ENCODE data around the gene RASSF3.

The RASSF3 gene

DNA sequence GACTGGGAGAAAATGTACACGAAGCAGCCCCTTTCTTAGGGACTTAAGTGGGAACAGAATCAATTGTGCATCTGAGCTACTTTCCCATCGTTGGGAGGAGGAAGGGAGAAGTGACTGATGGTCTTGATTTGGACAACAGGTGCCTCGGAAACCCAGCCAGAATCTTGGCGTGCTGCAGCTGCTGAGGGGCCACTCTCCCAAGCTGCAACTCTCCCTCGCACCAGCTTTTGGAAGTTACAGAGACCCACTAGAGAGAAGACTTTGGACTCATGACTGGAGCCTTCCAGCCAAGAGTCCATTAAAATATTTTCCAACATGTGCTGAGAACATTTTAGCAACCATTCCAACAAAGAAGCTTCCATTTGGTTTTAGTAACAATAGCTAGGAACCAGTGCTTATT lies 96.6 kb downstream of the RASSF3 start:
- TF ChIP-seq, protein P1, sequence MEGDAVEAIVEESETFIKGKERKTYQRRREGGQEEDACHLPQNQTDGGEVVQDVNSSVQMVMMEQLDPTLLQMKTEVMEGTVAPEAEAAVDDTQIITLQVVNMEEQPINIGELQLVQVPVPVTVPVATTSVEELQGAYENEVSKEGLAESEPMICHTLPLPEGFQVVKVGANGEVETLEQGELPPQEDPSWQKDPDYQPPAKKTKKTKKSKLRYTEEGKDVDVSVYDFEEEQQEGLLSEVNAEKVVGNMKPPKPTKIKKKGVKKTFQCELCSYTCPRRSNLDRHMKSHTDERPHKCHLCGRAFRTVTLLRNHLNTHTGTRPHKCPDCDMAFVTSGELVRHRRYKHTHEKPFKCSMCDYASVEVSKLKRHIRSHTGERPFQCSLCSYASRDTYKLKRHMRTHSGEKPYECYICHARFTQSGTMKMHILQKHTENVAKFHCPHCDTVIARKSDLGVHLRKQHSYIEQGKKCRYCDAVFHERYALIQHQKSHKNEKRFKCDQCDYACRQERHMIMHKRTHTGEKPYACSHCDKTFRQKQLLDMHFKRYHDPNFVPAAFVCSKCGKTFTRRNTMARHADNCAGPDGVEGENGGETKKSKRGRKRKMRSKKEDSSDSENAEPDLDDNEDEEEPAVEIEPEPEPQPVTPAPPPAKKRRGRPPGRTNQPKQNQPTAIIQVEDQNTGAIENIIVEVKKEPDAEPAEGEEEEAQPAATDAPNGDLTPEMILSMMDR (conservative IDR thresholded peaks at IDR 0.05; ENCODE audit: control insufficient read depth, insufficient read depth, low read depth, low read length) = no peak
- no peak for DNase-seq (ENCODE audit: low read depth)
- H3K4me3 ChIP-seq (ENCODE audit: control insufficient read depth, low read depth, low read length) = no peak overlapping the region

DNA sequence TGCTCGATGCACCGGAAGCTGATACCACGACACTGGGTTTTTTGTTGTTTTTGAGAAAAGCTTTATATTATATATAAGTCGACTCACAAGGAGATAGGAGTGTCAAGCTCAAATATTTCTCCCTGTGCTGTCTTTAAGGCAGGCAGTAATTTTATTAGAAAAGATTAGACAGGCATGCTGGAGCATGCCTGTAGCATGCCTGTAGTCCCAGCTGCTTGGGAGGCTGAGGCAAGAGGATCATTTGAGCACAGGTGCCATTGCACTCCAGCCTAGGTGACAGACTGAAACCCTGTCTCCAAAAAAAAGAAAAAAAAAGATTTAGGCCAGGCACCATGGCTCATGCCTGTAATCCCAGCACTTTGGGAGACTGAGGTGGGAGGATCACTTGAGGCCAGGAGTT lies 97.1 kb downstream of the RASSF3 start:
- TF ChIP-seq, protein P1 (conservative IDR thresholded peaks at IDR 0.05; ENCODE audit: control insufficient read depth, insufficient read depth, low read depth, low read length) = no peak

DNA sequence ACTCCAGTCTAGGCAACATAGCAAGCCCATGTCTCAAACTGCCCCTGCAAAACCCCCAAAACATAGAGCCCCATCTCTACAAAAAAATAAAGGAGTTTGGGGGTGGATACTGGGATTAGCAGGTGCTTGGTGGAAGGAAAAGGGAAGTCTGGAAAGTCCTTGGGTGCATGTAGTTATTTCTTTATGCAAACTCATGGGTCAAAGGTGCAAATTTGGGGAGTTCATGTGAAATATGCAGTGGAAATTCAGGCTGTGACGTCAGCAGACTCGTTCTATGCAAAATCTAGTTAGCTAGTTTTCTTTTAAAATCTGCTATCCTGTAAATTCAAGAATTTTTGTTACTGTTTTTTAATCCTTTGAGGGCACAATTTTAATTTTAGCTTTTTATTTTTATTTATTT lies 97.6 kb downstream of the RASSF3 start:
- no peak overlapping the region for H3K4me3 ChIP-seq (ENCODE audit: control insufficient read depth, low read depth, low read length)
- TF ChIP-seq, protein P1 (conservative IDR thresholded peaks at IDR 0.05; ENCODE audit: control insufficient read depth, insufficient read depth, low read depth, low read length) = no peak
- DNase-seq (ENCODE audit: low read depth) = no peak

More for the DNA sequence above, 97.1 kb downstream of the RASSF3 start:
- no peak for DNase-seq (ENCODE audit: low read depth)
- H3K4me3 ChIP-seq (ENCODE audit: control insufficient read depth, low read depth, low read length) = no peak overlapping the region

DNA sequence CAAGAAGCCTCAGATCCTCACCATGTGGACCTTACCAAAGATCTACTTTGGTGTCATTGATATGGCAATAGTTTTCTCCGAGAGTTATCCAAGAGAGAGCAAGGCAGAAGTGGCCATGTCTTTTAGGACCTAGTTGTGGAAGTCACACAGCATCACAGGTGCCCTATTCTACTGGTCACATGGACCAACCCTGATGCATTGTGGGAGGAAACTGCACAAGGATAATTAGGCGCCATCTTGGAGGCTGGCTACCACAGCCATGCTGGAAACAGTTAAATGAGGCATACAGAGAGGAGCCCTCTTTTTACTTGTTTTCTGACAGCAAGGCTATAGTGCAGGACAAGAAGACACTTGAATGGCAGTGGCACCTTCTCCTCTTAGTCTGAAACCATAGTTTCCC lies 99.1 kb downstream of the RASSF3 start:
- no peak for DNase-seq (ENCODE audit: low read depth)
- H3K4me3 ChIP-seq (ENCODE audit: control insufficient read depth, low read depth, low read length) = no peak overlapping the region
- TF ChIP-seq, protein P1 (conservative IDR thresholded peaks at IDR 0.05; ENCODE audit: control insufficient read depth, insufficient read depth, low read depth, low read length) = no peak

DNA sequence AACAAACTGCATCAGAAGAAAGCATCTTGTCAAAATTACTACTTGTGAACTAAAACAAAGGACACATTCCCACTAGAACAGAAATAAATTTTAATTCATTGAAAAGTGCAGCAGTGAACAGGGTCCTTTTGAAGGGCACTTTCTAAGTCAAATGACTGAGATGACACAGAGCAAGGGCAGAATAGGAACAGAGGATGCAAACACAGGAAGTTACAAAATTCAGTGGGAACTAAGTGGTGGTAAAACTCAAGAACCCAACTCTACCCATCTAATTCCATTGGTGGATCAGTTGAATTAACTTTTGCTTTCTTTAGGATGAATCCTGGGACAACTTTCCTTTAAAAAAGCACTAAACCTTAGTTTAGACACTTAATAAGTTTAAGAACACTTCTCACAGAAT lies 103.1 kb downstream of the RASSF3 start:
- no peak overlapping the region for H3K4me3 ChIP-seq (ENCODE audit: control insufficient read depth, low read depth, low read length)
- DNase-seq (ENCODE audit: low read depth) = no peak
- TF ChIP-seq, protein P1 (conservative IDR thresholded peaks at IDR 0.05; ENCODE audit: control insufficient read depth, insufficient read depth, low read depth, low read length) = no peak

DNA sequence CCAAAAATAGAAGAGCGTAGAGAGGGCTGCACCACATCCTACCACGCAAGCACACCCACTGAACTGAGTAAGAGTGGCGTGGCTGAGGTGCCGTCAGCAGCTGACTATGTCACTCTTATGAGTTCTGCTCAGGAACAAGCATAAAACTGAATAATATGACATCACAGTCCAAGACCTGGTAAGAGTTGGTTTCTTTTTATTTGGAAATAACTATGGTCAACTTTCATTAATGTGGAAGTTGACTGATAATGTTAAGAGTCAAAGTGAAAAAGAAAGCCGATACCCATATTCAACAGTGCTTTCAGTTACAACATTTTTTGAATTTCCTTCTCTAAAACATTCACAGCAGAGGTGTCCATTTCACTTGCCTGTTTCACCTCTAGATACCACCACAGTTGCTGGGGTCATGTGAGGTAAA lies 104.3 kb downstream of the RASSF3 start:
- H3K4me3 ChIP-seq (ENCODE audit: control insufficient read depth, low read depth, low read length) = no peak overlapping the region
- TF ChIP-seq, protein P1 (conservative IDR thresholded peaks at IDR 0.05; ENCODE audit: control insufficient read depth, insufficient read depth, low read depth, low read length) = no peak
- no peak for DNase-seq (ENCODE audit: low read depth)

DNA sequence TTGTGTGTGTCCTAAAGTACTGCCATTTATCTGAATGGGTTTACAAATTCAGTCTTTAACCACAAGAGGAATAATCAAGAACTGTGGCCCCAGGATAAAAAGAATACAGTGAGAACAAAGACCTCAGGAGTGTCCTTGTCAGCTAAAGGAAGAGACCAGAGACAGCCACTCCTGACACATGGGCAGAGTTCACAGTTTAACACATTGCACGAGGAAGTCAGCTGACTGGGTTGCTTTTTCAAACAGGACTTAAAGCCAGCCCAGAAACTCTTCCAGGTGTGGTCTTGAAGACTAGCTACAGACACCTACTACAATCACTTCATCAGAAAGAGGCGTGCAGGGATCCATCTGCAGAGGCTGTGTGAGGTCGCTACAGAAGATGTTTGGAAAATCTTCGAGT lies 106.1 kb downstream of the RASSF3 start:
- no peak for DNase-seq (ENCODE audit: low read depth)
- H3K4me3 ChIP-seq (ENCODE audit: control insufficient read depth, low read depth, low read length) = no peak overlapping the region
- TF ChIP-seq, protein P1 (conservative IDR thresholded peaks at IDR 0.05; ENCODE audit: control insufficient read depth, insufficient read depth, low read depth, low read length) = no peak

Measured in fibroblast of mammary gland (primary cell).